PC-9 (cell line): ENCODE data around the gene SPPL2A. TPM values are rescaled to one million over a fixed set of nuclear protein-coding genes. Genes with fewer than 3 reads are reported as not detected.
A peak's percentile ranks its signal among the peaks of the same experiment; 100 is the strongest.
"Not testable (repeated sequence)": the region's sequence is repeated elsewhere in the genome, so short reads cannot be mapped to it uniquely, and the experiment has no call there.

Experiments
- BruUV-seq: library from RNA; stranded (reverse); fragments of 400-500 nt; replicated peaks from 2 replicates; lab custom pipeline; 2021; lab: Mats Ljungman, UMichigan
- CTCF ChIA-PET: fragments of 300-600 bp; sonication (Branson Sonifier 250); formaldehyde crosslinking; loops from one replicate; lab custom pipeline; 2022; ENCODE audit warnings: antibody characterized with exemption; lab: Charles Lee
- POLR2A ChIA-PET: fragments of 300-600 bp; sonication (Branson Sonifier 250); formaldehyde crosslinking; loops from one replicate; lab custom pipeline; 2022; ENCODE audit warnings: antibody characterized with exemption; ENCODE audit not compliant: unreplicated experiment; lab: Charles Lee
- DNase-seq, 2 experiments: peaks; one replicate each; pipeline versions ENCODE4 v3.0.0 to v3.0.0-alpha.2; 2015 to 2022; ENCODE audit warnings: mixed read lengths in 1 of 2
- H2AFZ ChIP-seq: fragments of 200-600 bp; sonication (generic); 2 replicates; pipeline ENCODE4 v1.8.1; 2017; ENCODE audit warnings: antibody characterized with exemption
- H3F3A ChIP-seq: fragments of 200-600 bp; sonication (generic); 2 replicates; pipeline ENCODE4 v1.8.1; 2017; ENCODE audit warnings: antibody characterized with exemption, mild to moderate bottlenecking, low read depth; ENCODE audit not compliant: insufficient read depth
- H3K27ac ChIP-seq: fragments of 200-600 bp; sonication (generic); 2 replicates; pipeline ENCODE4 v1.6.1; 2016; ENCODE audit warnings: mixed run types
- H3K27me3 ChIP-seq: fragments of 200-600 bp; sonication (generic); 2 replicates; pipeline ENCODE4 v1.6.1; 2016; ENCODE audit warnings: low read depth, mixed run types; ENCODE audit not compliant: insufficient read depth
- H3K36me3 ChIP-seq: fragments of 200-600 bp; sonication (generic); 2 replicates; pipeline ENCODE4 v1.6.1; 2016; ENCODE audit warnings: low read depth, mixed run types
- H3K4me1 ChIP-seq: fragments of 200-600 bp; sonication (generic); replicated peaks from 2 replicates; pipeline ENCODE4 v1.6.1; 2016; ENCODE audit warnings: mixed run types; ENCODE audit not compliant: insufficient read depth
- H3K4me2 ChIP-seq: fragments of 200-600 bp; sonication (generic); 2 replicates; pipeline ENCODE4 v1.6.1; 2017; ENCODE audit warnings: mixed run types
- H3K4me3 ChIP-seq: fragments of 200-600 bp; sonication (generic); 2 replicates; pipeline ENCODE4 v1.6.1; 2016; ENCODE audit warnings: mixed run types
- H3K79me2 ChIP-seq: fragments of 200-600 bp; sonication (generic); 2 replicates; pipeline ENCODE4 v1.6.1; 2017; ENCODE audit warnings: low read depth, mixed run types
- H3K9me2 ChIP-seq: fragments of 200-600 bp; sonication (generic); 2 replicates; pipeline ENCODE4 v1.8.1; 2017; ENCODE audit warnings: mild to moderate bottlenecking; ENCODE audit not compliant: insufficient read depth
- H3K9me3 ChIP-seq: fragments of 200-600 bp; sonication (generic); 2 replicates; pipeline ENCODE4 v1.8.1; 2016; ENCODE audit warnings: low read depth; ENCODE audit not compliant: insufficient read depth
- H4K20me1 ChIP-seq: fragments of 200-600 bp; sonication (generic); 2 replicates; pipeline ENCODE4 v1.8.1; 2017; ENCODE audit not compliant: insufficient read depth
- EZH2 ChIP-seq: fragments of 200-600 bp; sonication (generic); IDR thresholded peaks from 2 replicates; pipeline ENCODE4 v1.8.0; 2017; ENCODE audit warnings: antibody characterized with exemption, low read depth
- intact Hi-C: fragments of 100-400 bp; cut with micrococcal nuclease; formaldehyde crosslinking; loops from one replicate; pipeline ENCODE4 v1.10.0; 2022; ENCODE audit not compliant: unreplicated experiment
- total RNA-seq: library from RNA; stranded (reverse); gene quantifications from 2 replicates; pipeline ENCODE4 v1.2.3, GENCODE V29; 2021
- TF ChIP-seq, protein P1 (sequence below): fragments of 200-600 bp; sonication (generic); conservative IDR thresholded peaks from 2 replicates; pipeline ENCODE4 v1.6.1; 2017; ENCODE audit warnings: mixed run types, antibody characterized with exemption, mild to moderate bottlenecking, moderate library complexity

SPPL2A gene
- total RNA-seq, 1 experiment from 2014 or later, result 70.6 TPM

DNA sequence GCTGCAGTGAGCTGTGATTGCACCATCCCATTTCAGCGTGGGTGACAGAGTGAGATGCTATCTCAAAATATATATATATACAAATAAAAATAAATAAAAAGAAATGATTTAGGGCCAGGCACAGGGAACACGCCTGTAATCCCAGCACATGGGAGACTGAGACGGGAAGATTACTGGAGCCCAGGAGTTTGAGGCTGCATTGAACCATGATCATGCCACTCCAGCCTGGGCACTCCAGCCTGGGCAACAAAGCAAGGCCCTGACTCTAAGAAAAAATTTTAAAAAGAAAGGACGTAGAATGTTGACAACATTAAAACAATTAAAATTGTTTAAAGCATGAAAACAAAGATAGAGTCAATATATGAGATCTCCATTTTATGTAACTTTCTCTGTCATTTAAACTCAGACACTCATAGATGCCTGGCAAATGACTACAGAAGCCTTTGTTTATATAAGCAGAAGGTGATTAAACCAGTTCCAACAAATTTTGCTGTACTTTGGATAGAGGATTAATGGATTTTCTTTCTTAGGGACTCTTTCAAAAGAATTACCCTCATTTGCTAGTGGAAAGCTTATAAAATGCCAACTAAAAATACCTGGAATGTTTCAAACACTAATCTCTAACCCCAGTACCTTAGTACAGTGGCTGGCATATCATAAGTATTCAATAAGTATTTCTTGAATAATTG, 68.3 kb downstream of the SPPL2A start:
- Histone ChIP-seq H4K20me1 (no peaks in the 10 kb centered on the region), H3K4me2 (no peak overlapping the region), H3K9me2 (no peaks in the 10 kb centered on the region), H3K36me3 (no peaks in the 10 kb centered on the region), H3K27me3 (no peaks in the 10 kb centered on the region), H3K9me3 (no peaks in the 10 kb centered on the region), H2AFZ (no peak overlapping the region), H3K27ac (no peak overlapping the region), H3K79me2 (no peaks in the 10 kb centered on the region), H3K4me3 (no peak overlapping the region), H3F3A (no peaks in the 10 kb centered on the region), H3K4me1 (no peaks in the 10 kb centered on the region)
- TF ChIP-seq EZH2, result no peak
- ChIA-PET POLR2A (no interaction called here), CTCF (no interaction called here)
- intact Hi-C loops, result no loop called here
- DNase-seq, result no peak
- BruUV-seq, result no TSS peak

DNA sequence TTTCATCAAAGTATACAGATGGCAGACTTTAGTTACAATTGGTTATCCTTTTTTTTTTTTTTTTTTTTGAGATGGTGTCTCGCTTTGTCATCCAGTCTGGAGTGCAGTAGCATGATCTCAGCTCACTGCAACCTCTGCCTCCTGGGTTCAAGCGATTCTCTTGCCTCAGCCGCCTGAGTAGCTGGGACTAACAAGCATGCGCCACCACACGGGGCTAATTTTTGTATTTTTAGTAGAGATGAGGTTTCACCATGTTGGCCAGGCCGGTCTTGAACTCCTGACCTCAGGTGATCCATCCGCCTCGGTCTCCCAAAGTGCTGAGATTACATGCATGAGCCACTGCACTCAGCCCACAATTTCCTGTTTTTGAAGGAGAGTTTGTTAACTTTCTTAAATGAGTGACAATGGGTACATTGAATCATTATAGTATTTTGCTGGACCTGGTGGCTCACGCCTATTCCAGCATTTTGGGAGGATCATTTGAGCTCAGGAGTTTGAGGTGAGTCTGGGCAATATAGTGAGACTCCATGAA, 70.8 kb downstream of the SPPL2A start:
- H3K27me3 ChIP-seq, POLR2A ChIA-PET, H3K27ac ChIP-seq, H3K9me3 ChIP-seq, BruUV-seq, H3F3A ChIP-seq, CTCF ChIA-PET, H3K4me2 ChIP-seq, DNase-seq, H3K79me2 ChIP-seq, H3K4me3 ChIP-seq, intact Hi-C loops, H3K9me2 ChIP-seq, H3K4me1 ChIP-seq, H2AFZ ChIP-seq, H4K20me1 ChIP-seq, H3K36me3 ChIP-seq: not testable (repeated sequence)

DNA sequence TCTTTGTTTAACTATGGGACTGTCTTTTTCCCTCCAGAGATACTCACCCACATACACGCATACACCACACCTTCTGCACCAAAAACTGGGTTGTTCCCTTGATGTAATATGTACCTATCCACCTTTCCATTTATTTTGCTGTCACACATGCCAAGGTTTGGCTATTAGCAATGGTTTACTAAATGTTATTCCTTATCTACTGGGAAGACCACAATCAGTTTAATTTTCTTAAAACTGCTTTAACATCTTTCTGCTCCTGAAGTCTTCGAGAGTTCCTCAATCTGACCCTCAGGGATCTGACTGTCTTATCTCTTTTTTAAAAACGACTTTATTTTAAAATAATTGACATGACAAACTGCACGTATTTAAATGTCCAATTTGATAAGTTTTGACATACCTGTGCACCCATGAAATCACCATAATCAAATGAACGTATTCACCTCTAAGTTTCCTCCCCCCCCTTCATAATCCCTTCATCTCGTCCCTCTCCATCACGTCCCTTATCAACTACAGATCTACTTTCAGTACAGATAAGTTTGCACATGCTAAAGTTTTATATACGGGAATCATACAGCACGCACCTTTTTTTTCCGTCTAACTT, 78.1 kb downstream of the SPPL2A start:
- no TSS peak for BruUV-seq
- intact Hi-C loops, result no loop called here

More for the DNA sequence above, 78.1 kb downstream of the SPPL2A start:
- H3F3A ChIP-seq, result peaks cover 9% of the 10 kb centered on the region; the same call in 1 of the 2 replicates
- no peaks in the 10 kb centered on the region; the same call in 1 of the 2 replicates for H4K20me1 ChIP-seq
- peaks cover 37% of the 10 kb centered on the region for H3K79me2 ChIP-seq
- POLR2A ChIA-PET, result no interaction called here
- H3K27me3 ChIP-seq, result no peaks in the 10 kb centered on the region
- H2AFZ ChIP-seq, result peak overlapping the region; percentile 95
- no peaks in the 10 kb centered on the region for H3K9me2 ChIP-seq
- H3K4me2 ChIP-seq, result peak overlapping the region; percentile 92
- DNase-seq, result no peak
- H3K4me1 ChIP-seq, result peaks cover 24% of the 10 kb centered on the region
- H3K27ac ChIP-seq, result peak overlapping the region; percentile 89
- CTCF ChIA-PET, result no interaction called here
- peak overlapping the region; percentile 90 for H3K4me3 ChIP-seq
- no peaks in the 10 kb centered on the region for H3K9me3 ChIP-seq
- no peak for TF ChIP-seq EZH2
- TF ChIP-seq, protein P1, sequence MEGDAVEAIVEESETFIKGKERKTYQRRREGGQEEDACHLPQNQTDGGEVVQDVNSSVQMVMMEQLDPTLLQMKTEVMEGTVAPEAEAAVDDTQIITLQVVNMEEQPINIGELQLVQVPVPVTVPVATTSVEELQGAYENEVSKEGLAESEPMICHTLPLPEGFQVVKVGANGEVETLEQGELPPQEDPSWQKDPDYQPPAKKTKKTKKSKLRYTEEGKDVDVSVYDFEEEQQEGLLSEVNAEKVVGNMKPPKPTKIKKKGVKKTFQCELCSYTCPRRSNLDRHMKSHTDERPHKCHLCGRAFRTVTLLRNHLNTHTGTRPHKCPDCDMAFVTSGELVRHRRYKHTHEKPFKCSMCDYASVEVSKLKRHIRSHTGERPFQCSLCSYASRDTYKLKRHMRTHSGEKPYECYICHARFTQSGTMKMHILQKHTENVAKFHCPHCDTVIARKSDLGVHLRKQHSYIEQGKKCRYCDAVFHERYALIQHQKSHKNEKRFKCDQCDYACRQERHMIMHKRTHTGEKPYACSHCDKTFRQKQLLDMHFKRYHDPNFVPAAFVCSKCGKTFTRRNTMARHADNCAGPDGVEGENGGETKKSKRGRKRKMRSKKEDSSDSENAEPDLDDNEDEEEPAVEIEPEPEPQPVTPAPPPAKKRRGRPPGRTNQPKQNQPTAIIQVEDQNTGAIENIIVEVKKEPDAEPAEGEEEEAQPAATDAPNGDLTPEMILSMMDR, result no peak
- H3K36me3 ChIP-seq, result no peaks in the 10 kb centered on the region
